KMS-11 (cell line): ENCODE results near the gene ASIC4.

ENCODE experiments used
- H2AFZ ChIP-seq: fragments of 200-600 bp; sonication (generic); 2 replicates; pipeline ENCODE4 v1.6.1; 2016; ENCODE audit warnings: antibody characterized with exemption, mixed run types, low read depth
- H3K27ac ChIP-seq: fragments of 200-600 bp; sonication (generic); 2 replicates; pipeline ENCODE4 v1.6.1; 2016; ENCODE audit warnings: mild to moderate bottlenecking, mixed run types
- H3K27me3 ChIP-seq: fragments of 200-600 bp; sonication (generic); 2 replicates; pipeline ENCODE4 v1.6.1; 2017; ENCODE audit warnings: mild to moderate bottlenecking, low read depth, mixed run types, moderate library complexity; ENCODE audit not compliant: insufficient read depth
- H3K36me3 ChIP-seq: fragments of 200-600 bp; sonication (generic); 2 replicates; pipeline ENCODE4 v1.6.1; 2017; ENCODE audit warnings: mild to moderate bottlenecking, mixed run types; ENCODE audit not compliant: insufficient read depth
- H3K4me1 ChIP-seq: fragments of 200-600 bp; sonication (generic); 2 replicates; pipeline ENCODE4 v1.6.1; 2016; ENCODE audit warnings: mild to moderate bottlenecking, low read depth, mixed run types; ENCODE audit not compliant: poor library complexity, severe bottlenecking
- H3K4me2 ChIP-seq: fragments of 200-600 bp; sonication (generic); 2 replicates; pipeline ENCODE4 v1.7.0; 2016; ENCODE audit warnings: mild to moderate bottlenecking, mixed run types
- H3K4me3 ChIP-seq: fragments of 200-600 bp; sonication (generic); IDR thresholded peaks from 2 replicates; pipeline ENCODE4 v1.6.1; 2017; ENCODE audit warnings: low read depth, low read length, mixed read lengths; ENCODE audit not compliant: insufficient read depth
- H3K79me2 ChIP-seq: fragments of 200-600 bp; sonication (generic); 2 replicates; pipeline ENCODE4 v1.6.1; 2016; ENCODE audit warnings: low read depth, mixed run types; ENCODE audit not compliant: insufficient read depth
- H3K9ac ChIP-seq: fragments of 200-600 bp; sonication (generic); 2 replicates; pipeline ENCODE4 v1.6.1; 2016; ENCODE audit warnings: mild to moderate bottlenecking, mixed run types
- H4K20me1 ChIP-seq: fragments of 200-600 bp; sonication (generic); 2 replicates; pipeline ENCODE4 v1.6.1; 2016; ENCODE audit warnings: mild to moderate bottlenecking, mixed run types; ENCODE audit not compliant: insufficient read depth
- CTCF ChIP-seq: fragments of 200-600 bp; sonication (generic); conservative IDR thresholded peaks from 2 replicates; pipeline ENCODE4 v1.6.1; 2017; ENCODE audit warnings: low read depth, mild to moderate bottlenecking, antibody characterized with exemption, low read length, moderate library complexity, mixed read lengths

ASIC4 gene

GRCh38 chr2:219512524-219513216 lies 1.6 kb upstream of the ASIC4 start:
- peaks cover 74% of the 10 kb centered on the region for H3K27me3 ChIP-seq
- no peaks in the 10 kb centered on the region for H3K79me2 ChIP-seq
- no peaks in the 10 kb centered on the region for H3K36me3 ChIP-seq
- H2AFZ ChIP-seq: no peak overlapping the region
- peaks cover 5% of the 10 kb centered on the region for H3K4me1 ChIP-seq
- H3K9ac ChIP-seq: no peak overlapping the region
- TF ChIP-seq CTCF: no peak
- H3K27ac ChIP-seq: no peak overlapping the region
- no peaks in the 10 kb centered on the region for H4K20me1 ChIP-seq
- no peak overlapping the region for H3K4me3 ChIP-seq
- H3K4me2 ChIP-seq: no peak overlapping the region

GRCh38 chr2:219513787-219514186 lies 495 bp upstream of the ASIC4 start:
- no peak overlapping the region for H3K27ac ChIP-seq
- no peak for TF ChIP-seq CTCF
- H4K20me1 ChIP-seq: no peaks in the 10 kb centered on the region
- H3K9ac ChIP-seq: no peak overlapping the region
- no peaks in the 10 kb centered on the region for H3K79me2 ChIP-seq
- H3K4me3 ChIP-seq: no peak overlapping the region
- peaks cover 5% of the 10 kb centered on the region for H3K4me1 ChIP-seq
- no peak overlapping the region for H2AFZ ChIP-seq
- H3K27me3 ChIP-seq: peaks cover 83% of the 10 kb centered on the region
- no peaks in the 10 kb centered on the region for H3K36me3 ChIP-seq
- H3K4me2 ChIP-seq: no peak overlapping the region

GRCh38 chr2:219514836-219515235 lies 554 bp downstream of the ASIC4 start:
- H2AFZ ChIP-seq: no peak overlapping the region
- no peak overlapping the region for H3K4me3 ChIP-seq
- TF ChIP-seq CTCF: no peak
- H3K79me2 ChIP-seq: no peaks in the 10 kb centered on the region
- no peak overlapping the region for H3K9ac ChIP-seq
- no peaks in the 10 kb centered on the region for H4K20me1 ChIP-seq
- H3K36me3 ChIP-seq: no peaks in the 10 kb centered on the region
- no peak overlapping the region for H3K27ac ChIP-seq
- H3K27me3 ChIP-seq: peaks cover 87% of the 10 kb centered on the region
- H3K4me2 ChIP-seq: no peak overlapping the region
- no peaks in the 10 kb centered on the region for H3K4me1 ChIP-seq

- H2AFZ ChIP-seq: no peak overlapping the region
- no peaks in the 10 kb centered on the region for H4K20me1 ChIP-seq
- H3K27me3 ChIP-seq: peaks cover 93% of the 10 kb centered on the region
- H3K4me1 ChIP-seq: no peaks in the 10 kb centered on the region
- no peak overlapping the region for H3K9ac ChIP-seq
- no peak overlapping the region for H3K4me2 ChIP-seq
- no peaks in the 10 kb centered on the region for H3K36me3 ChIP-seq
- H3K4me3 ChIP-seq: no peak overlapping the region
- no peaks in the 10 kb centered on the region for H3K79me2 ChIP-seq
- TF ChIP-seq CTCF: no peak
- no peak overlapping the region for H3K27ac ChIP-seq
These were observed 1.8 kb downstream of the ASIC4 start for GRCh38 chr2:219515874-219516629.
